WTC11 (cell line): ENCODE results near the gene BANF2. TPM values are rescaled to one million over a fixed set of nuclear protein-coding genes. Genes with fewer than 3 reads are reported as not detected.

ENCODE experiments used
- ATAC-seq: fragments of 200-7000 bp; cut with Tn5 transposase; 2 replicates; pipeline ENCODE4 v1.10.0; 2021; ENCODE audit warnings: mild to moderate bottlenecking, moderate library complexity
- CTCF ChIA-PET: fragments of 300-600 bp; sonication (Branson Sonifier 250); formaldehyde crosslinking; loops from one replicate; lab custom pipeline; 2021; ENCODE audit warnings: antibody characterized with exemption; lab: Charles Lee
- POLR2A ChIA-PET: fragments of 350-600 bp; sonication (Branson Sonifier 250); formaldehyde crosslinking; loops from one replicate; lab custom pipeline; 2021; ENCODE audit warnings: antibody characterized with exemption; lab: Charles Lee
- DNase-seq: peaks from one replicate; pipeline ENCODE4 v3.0.0; 2021; ENCODE audit warnings: low spot score
- H3K27ac Mint-ChIP-seq: 2 replicates; pipeline ENCODE4 v1.8.0; 2021; ENCODE audit warnings: mixed read lengths
- H3K27me3 Mint-ChIP-seq: 2 replicates; pipeline ENCODE4 v1.8.0; 2021; ENCODE audit warnings: low read depth, mild to moderate bottlenecking, moderate library complexity, mixed read lengths
- H3K36me3 Mint-ChIP-seq: 2 replicates; pipeline ENCODE4 v1.8.0; 2021; ENCODE audit warnings: mixed read lengths
- H3K4me1 Mint-ChIP-seq: 2 replicates; pipeline ENCODE4 v1.8.0; 2022; ENCODE audit warnings: mixed read lengths
- H3K4me3 Mint-ChIP-seq: 2 replicates; pipeline ENCODE4 v1.8.0; 2021; ENCODE audit warnings: mild to moderate bottlenecking, moderate library complexity, mixed read lengths
- H3K9me3 Mint-ChIP-seq: 2 replicates; pipeline ENCODE4 v1.8.0; 2021; ENCODE audit warnings: mixed read lengths
- ATF1 ChIP-seq: sonication (generic); formaldehyde crosslinking; IDR thresholded peaks from 2 replicates; pipeline ENCODE4 v1.8.1; 2023; ENCODE audit warnings: mild to moderate bottlenecking, moderate library complexity, missing genetic modification reagents
- E2F1 ChIP-seq: sonication (generic); formaldehyde crosslinking; IDR thresholded peaks from 2 replicates; pipeline ENCODE4 v1.8.0; 2022; ENCODE audit warnings: mild to moderate bottlenecking, missing genetic modification reagents
- FOXJ3 ChIP-seq: sonication (generic); formaldehyde crosslinking; IDR thresholded peaks from 2 replicates; pipeline ENCODE4 v1.9.0; 2021; ENCODE audit warnings: missing genetic modification reagents, mild to moderate bottlenecking, borderline replicate concordance
- FOXK1 ChIP-seq: sonication (generic); formaldehyde crosslinking; IDR thresholded peaks from 2 replicates; pipeline ENCODE4 v1.8.0; 2022; ENCODE audit warnings: mild to moderate bottlenecking, moderate library complexity, missing genetic modification reagents
- FOXP4 ChIP-seq: sonication (generic); formaldehyde crosslinking; IDR thresholded peaks from 2 replicates; pipeline ENCODE4 v1.8.0; 2022; ENCODE audit warnings: mild to moderate bottlenecking, missing genetic modification reagents
- GABPB1 ChIP-seq: sonication (generic); formaldehyde crosslinking; IDR thresholded peaks from 2 replicates; pipeline ENCODE4 v1.8.1; 2023; ENCODE audit warnings: mild to moderate bottlenecking, missing genetic modification reagents
- NFE2L1 ChIP-seq: sonication (generic); formaldehyde crosslinking; IDR thresholded peaks from 2 replicates; pipeline ENCODE4 v1.8.1; 2023; ENCODE audit warnings: missing genetic modification reagents
- NR2C2 ChIP-seq: sonication (generic); formaldehyde crosslinking; IDR thresholded peaks from 2 replicates; pipeline ENCODE4 v1.8.0; 2022; ENCODE audit warnings: mild to moderate bottlenecking, missing genetic modification reagents
- OVOL2 ChIP-seq: fragments of 250-450 bp; sonication (Bioruptor Pico); IDR thresholded peaks from 2 replicates; pipeline ENCODE4 v1.9.0; 2021; ENCODE audit warnings: mild to moderate bottlenecking, borderline replicate concordance
- RELA ChIP-seq: sonication (generic); formaldehyde crosslinking; IDR thresholded peaks from 2 replicates; pipeline ENCODE4 v1.8.1; 2022; ENCODE audit warnings: missing genetic modification reagents, mild to moderate bottlenecking, borderline replicate concordance
- ZNF121 ChIP-seq: sonication (generic); formaldehyde crosslinking; IDR thresholded peaks from 2 replicates; pipeline ENCODE4 v1.8.0; 2023; ENCODE audit warnings: missing genetic modification reagents
- ZNF232 ChIP-seq: sonication (generic); formaldehyde crosslinking; IDR thresholded peaks from 2 replicates; pipeline ENCODE4 v1.8.0; 2022; ENCODE audit warnings: mild to moderate bottlenecking, missing genetic modification reagents
- ZNF423 ChIP-seq: fragments of 250-450 bp; sonication (Bioruptor Pico); IDR thresholded peaks from 2 replicates; pipeline ENCODE4 v2.1.2; 2022; ENCODE audit warnings: mild to moderate bottlenecking, moderate library complexity
- total RNA-seq: library from RNA; stranded (reverse); gene quantifications from 3 replicates; pipeline ENCODE4 v1.2.3, GENCODE V29; 2021
- TF ChIP-seq, protein P1 (sequence below): sonication (generic); formaldehyde crosslinking; IDR thresholded peaks from 2 replicates; pipeline ENCODE4 v1.8.1; 2023; ENCODE audit warnings: mild to moderate bottlenecking, moderate library complexity, missing genetic modification reagents
- TF ChIP-seq, protein P2 (sequence below): sonication (generic); formaldehyde crosslinking; IDR thresholded peaks from 2 replicates; pipeline ENCODE4 v1.8.1; 2023; ENCODE audit warnings: mild to moderate bottlenecking, missing genetic modification reagents
- TF ChIP-seq, protein P3 (sequence below): fragments of 250-450 bp; sonication (Bioruptor Pico); conservative IDR thresholded peaks from 2 replicates; pipeline ENCODE4 v1.9.0; 2021; ENCODE audit warnings: mild to moderate bottlenecking
- TF ChIP-seq, protein P4 (sequence below): fragments of 250-450 bp; sonication (Bioruptor Pico); IDR thresholded peaks from 2 replicates; pipeline ENCODE4 v1.8.0; 2021; ENCODE audit warnings: mild to moderate bottlenecking
- TF ChIP-seq, protein P5 (sequence below): sonication (generic); formaldehyde crosslinking; IDR thresholded peaks from 2 replicates; pipeline ENCODE4 v1.8.1; 2023; ENCODE audit warnings: mild to moderate bottlenecking, missing genetic modification reagents, moderate library complexity

BANF2 gene
- total RNA-seq, 1 experiment from 2014 or later: not detected

GRCh38 chr20:17673084-17673483 lies 26.7 kb upstream of the BANF2 start:
- DNase-seq (no peak), ATAC-seq (no peak)
- H3K9me3 Mint-ChIP-seq: no peaks in the 10 kb centered on the region
- H3K4me1 Mint-ChIP-seq: peaks cover 50% of the 10 kb centered on the region
- TF ChIP-seq OVOL2 (no peak), RELA (CRISPR knock-in tag) (no peak), FOXP4 (CRISPR knock-in tag) (no peak), NR2C2 (CRISPR knock-in tag) (no peak), NFE2L1 (CRISPR knock-in tag) (no peak), GABPB1 (no peak), ZNF423 (CRISPR knock-in tag) (no peak), ZNF121 (CRISPR knock-in tag) (no peak), E2F1 (CRISPR knock-in tag) (no peak), ZNF232 (CRISPR knock-in tag) (no peak), ATF1 (CRISPR knock-in tag) (no peak), FOXJ3 (no peak), FOXK1 (CRISPR knock-in tag) (no peak)
- TF ChIP-seq, protein P1, sequence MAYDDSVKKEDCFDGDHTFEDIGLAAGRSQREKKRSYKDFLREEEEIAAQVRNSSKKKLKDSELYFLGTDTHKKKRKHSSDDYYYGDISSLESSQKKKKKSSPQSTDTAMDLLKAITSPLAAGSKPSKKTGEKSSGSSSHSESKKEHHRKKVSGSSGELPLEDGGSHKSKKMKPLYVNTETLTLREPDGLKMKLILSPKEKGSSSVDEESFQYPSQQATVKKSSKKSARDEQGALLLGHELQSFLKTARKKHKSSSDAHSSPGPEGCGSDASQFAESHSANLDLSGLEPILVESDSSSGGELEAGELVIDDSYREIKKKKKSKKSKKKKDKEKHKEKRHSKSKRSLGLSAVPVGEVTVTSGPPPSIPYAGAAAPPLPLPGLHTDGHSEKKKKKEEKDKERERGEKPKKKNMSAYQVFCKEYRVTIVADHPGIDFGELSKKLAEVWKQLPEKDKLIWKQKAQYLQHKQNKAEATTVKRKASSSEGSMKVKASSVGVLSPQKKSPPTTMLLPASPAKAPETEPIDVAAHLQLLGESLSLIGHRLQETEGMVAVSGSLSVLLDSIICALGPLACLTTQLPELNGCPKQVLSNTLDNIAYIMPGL (CRISPR knock-in tag): no peak
- TF ChIP-seq, protein P2, sequence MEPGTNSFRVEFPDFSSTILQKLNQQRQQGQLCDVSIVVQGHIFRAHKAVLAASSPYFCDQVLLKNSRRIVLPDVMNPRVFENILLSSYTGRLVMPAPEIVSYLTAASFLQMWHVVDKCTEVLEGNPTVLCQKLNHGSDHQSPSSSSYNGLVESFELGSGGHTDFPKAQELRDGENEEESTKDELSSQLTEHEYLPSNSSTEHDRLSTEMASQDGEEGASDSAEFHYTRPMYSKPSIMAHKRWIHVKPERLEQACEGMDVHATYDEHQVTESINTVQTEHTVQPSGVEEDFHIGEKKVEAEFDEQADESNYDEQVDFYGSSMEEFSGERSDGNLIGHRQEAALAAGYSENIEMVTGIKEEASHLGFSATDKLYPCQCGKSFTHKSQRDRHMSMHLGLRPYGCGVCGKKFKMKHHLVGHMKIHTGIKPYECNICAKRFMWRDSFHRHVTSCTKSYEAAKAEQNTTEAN: no peak
- TF ChIP-seq, protein P3, sequence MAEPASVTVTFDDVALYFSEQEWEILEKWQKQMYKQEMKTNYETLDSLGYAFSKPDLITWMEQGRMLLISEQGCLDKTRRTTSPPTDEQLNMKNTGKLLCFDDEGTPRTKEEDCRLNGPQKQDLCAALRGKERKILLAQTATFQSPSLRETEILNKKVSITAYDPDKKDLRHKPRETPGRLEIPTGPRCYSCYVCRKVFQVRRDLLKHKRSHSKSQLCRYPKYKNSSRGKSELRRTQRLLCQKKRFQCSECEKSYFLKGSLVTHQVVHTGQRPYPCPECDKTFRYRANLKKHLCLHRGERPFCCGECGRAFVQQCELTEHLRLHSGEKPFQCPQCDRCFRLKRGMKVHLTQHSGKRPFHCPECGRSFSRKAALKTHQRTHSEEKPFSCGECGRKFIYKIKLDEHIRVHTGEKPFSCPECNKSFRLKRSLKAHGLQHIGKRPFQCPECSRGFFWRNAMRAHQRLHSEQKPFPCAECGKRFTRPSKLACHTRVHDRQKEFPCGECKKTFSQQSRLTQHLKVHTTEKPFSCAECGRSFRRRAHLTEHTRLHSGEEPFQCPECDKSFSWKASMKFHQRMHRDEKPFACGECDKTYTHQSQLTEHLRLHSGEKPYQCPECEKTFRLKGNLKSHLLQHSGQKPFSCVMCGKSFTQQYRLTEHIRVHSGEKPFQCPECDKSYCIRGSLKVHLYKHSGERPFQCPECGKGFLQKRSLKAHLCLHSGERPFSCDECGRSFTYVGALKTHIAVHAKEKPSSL (CRISPR knock-in tag): no peak
- TF ChIP-seq, protein P4, sequence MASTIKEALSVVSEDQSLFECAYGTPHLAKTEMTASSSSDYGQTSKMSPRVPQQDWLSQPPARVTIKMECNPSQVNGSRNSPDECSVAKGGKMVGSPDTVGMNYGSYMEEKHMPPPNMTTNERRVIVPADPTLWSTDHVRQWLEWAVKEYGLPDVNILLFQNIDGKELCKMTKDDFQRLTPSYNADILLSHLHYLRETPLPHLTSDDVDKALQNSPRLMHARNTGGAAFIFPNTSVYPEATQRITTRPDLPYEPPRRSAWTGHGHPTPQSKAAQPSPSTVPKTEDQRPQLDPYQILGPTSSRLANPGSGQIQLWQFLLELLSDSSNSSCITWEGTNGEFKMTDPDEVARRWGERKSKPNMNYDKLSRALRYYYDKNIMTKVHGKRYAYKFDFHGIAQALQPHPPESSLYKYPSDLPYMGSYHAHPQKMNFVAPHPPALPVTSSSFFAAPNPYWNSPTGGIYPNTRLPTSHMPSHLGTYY (CRISPR knock-in tag): no peak
- TF ChIP-seq, protein P5, sequence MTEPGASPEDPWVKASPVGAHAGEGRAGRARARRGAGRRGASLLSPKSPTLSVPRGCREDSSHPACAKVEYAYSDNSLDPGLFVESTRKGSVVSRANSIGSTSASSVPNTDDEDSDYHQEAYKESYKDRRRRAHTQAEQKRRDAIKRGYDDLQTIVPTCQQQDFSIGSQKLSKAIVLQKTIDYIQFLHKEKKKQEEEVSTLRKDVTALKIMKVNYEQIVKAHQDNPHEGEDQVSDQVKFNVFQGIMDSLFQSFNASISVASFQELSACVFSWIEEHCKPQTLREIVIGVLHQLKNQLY (CRISPR knock-in tag): no peak
- CTCF ChIA-PET: interaction anchor here (1.4 kb wide), 1 partner anchor 9 kb away, joined by 3 read pairs; the partner anchor contains the start of gene RRBP1
- H3K4me3 Mint-ChIP-seq: no peak overlapping the region
- peaks cover 6% of the 10 kb centered on the region for H3K36me3 Mint-ChIP-seq
- no peak overlapping the region for H3K27ac Mint-ChIP-seq
- no peaks in the 10 kb centered on the region for H3K27me3 Mint-ChIP-seq
- POLR2A ChIA-PET: no interaction called here
